ENCODE results near the gene SRP68.
"Not testable (repeated sequence)": the region's sequence is repeated elsewhere in the genome, so short reads cannot be mapped to it uniquely, and the experiment has no call there.

Gene SRP68

GRCh38 chr17:76050538-76051467 lies 21.5 kb downstream of the SRP68 start:
- Histone ChIP-seq H3K4me1 (ENCODE audit: control insufficient read depth, insufficient read depth, low read length) (0 out of 2 replicates have a peak, but pooled peaks cover 5% of the 10 kb centered on the region), H3K9ac (ENCODE audit: low read depth, low read length) (no peak overlapping the region), H3K27me3 (ENCODE audit: control insufficient read depth, insufficient read depth, low read length) (no peaks in the 10 kb centered on the region), H3K4me3 (ENCODE audit: low read depth, low read length) (no peak overlapping the region), H3K9me3 (ENCODE audit: control insufficient read depth, insufficient read depth, low read length) (no peaks in the 10 kb centered on the region), H3K27ac (ENCODE audit: low read depth, low read length) (no peak overlapping the region), H3K36me3 (ENCODE audit: control insufficient read depth, insufficient read depth, low read length) (peaks cover 87% of the 10 kb centered on the region)

GRCh38 chr17:76049836-76050537 lies 22.3 kb downstream of the SRP68 start:
- Histone ChIP-seq H3K27me3 (ENCODE audit: control insufficient read depth, insufficient read depth, low read length) (no peaks in the 10 kb centered on the region), H3K27ac (ENCODE audit: low read depth, low read length) (no peak overlapping the region), H3K4me1 (ENCODE audit: control insufficient read depth, insufficient read depth, low read length) (0 out of 2 replicates have a peak, but pooled peaks cover 5% of the 10 kb centered on the region), H3K36me3 (ENCODE audit: control insufficient read depth, insufficient read depth, low read length) (peaks cover 88% of the 10 kb centered on the region), H3K9me3 (ENCODE audit: control insufficient read depth, insufficient read depth, low read length) (no peaks in the 10 kb centered on the region), H3K9ac (ENCODE audit: low read depth, low read length) (no peak overlapping the region), H3K4me3 (ENCODE audit: low read depth, low read length) (no peak overlapping the region)

GRCh38 chr17:76049239-76049638 lies 23.1 kb downstream of the SRP68 start:
- H3K27ac ChIP-seq (ENCODE audit: low read depth, low read length): no peak overlapping the region

GRCh38 chr17:76048711-76049110 lies 23.6 kb downstream of the SRP68 start:
- Histone ChIP-seq H3K4me3 (ENCODE audit: low read depth, low read length) (no peak overlapping the region), H3K36me3 (ENCODE audit: control insufficient read depth, insufficient read depth, low read length) (peaks cover 90% of the 10 kb centered on the region), H3K9ac (ENCODE audit: low read depth, low read length) (no peak overlapping the region), H3K9me3 (ENCODE audit: control insufficient read depth, insufficient read depth, low read length) (no peaks in the 10 kb centered on the region), H3K27me3 (ENCODE audit: control insufficient read depth, insufficient read depth, low read length) (no peaks in the 10 kb centered on the region), H3K4me1 (ENCODE audit: control insufficient read depth, insufficient read depth, low read length) (0 out of 2 replicates have a peak, but pooled peaks cover 5% of the 10 kb centered on the region), H3K27ac (ENCODE audit: low read depth, low read length) (no peak overlapping the region)

More at GRCh38 chr17:76049239-76049638, 23.1 kb downstream of the SRP68 start:
- H3K4me1 ChIP-seq (ENCODE audit: control insufficient read depth, insufficient read depth, low read length): 0 out of 2 replicates have a peak, but pooled peaks cover 5% of the 10 kb centered on the region
- H3K36me3 ChIP-seq (ENCODE audit: control insufficient read depth, insufficient read depth, low read length): peaks cover 90% of the 10 kb centered on the region
- H3K9me3 ChIP-seq (ENCODE audit: control insufficient read depth, insufficient read depth, low read length): no peaks in the 10 kb centered on the region
- H3K4me3 ChIP-seq (ENCODE audit: low read depth, low read length): no peak overlapping the region
- H3K9ac ChIP-seq (ENCODE audit: low read depth, low read length): no peak overlapping the region
- no peaks in the 10 kb centered on the region for H3K27me3 ChIP-seq (ENCODE audit: control insufficient read depth, insufficient read depth, low read length)

GRCh38 chr17:76048025-76048605 lies 24.2 kb downstream of the SRP68 start:
- H3K9ac ChIP-seq (ENCODE audit: low read depth, low read length): no peak overlapping the region
- H3K36me3 ChIP-seq (ENCODE audit: control insufficient read depth, insufficient read depth, low read length): peaks cover 92% of the 10 kb centered on the region
- no peak overlapping the region for H3K27ac ChIP-seq (ENCODE audit: low read depth, low read length)
- H3K9me3 ChIP-seq (ENCODE audit: control insufficient read depth, insufficient read depth, low read length): no peaks in the 10 kb centered on the region
- H3K27me3 ChIP-seq (ENCODE audit: control insufficient read depth, insufficient read depth, low read length): no peaks in the 10 kb centered on the region
- no peak overlapping the region for H3K4me3 ChIP-seq (ENCODE audit: low read depth, low read length)
- H3K4me1 ChIP-seq (ENCODE audit: control insufficient read depth, insufficient read depth, low read length): 0 out of 2 replicates have a peak, but pooled peaks cover 5% of the 10 kb centered on the region

GRCh38 chr17:76046064-76046463 lies 26.3 kb downstream of the SRP68 start:
- Histone ChIP-seq H3K27me3 (ENCODE audit: control insufficient read depth, insufficient read depth, low read length) (no peaks in the 10 kb centered on the region), H3K36me3 (ENCODE audit: control insufficient read depth, insufficient read depth, low read length) (peaks cover 95% of the 10 kb centered on the region), H3K9me3 (ENCODE audit: control insufficient read depth, insufficient read depth, low read length) (no peaks in the 10 kb centered on the region), H3K9ac (ENCODE audit: low read depth, low read length) (no peak overlapping the region), H3K4me3 (ENCODE audit: low read depth, low read length) (no peak overlapping the region), H3K4me1 (ENCODE audit: control insufficient read depth, insufficient read depth, low read length) (peaks cover 8% of the 10 kb centered on the region; the same call in 1 of the 2 replicates), H3K27ac (ENCODE audit: low read depth, low read length) (no peak overlapping the region)

GRCh38 chr17:76044475-76045007 lies 27.8 kb downstream of the SRP68 start:
- H3K4me3 ChIP-seq (ENCODE audit: low read depth, low read length); H3K27ac ChIP-seq (ENCODE audit: low read depth, low read length); H3K27me3 ChIP-seq (ENCODE audit: control insufficient read depth, insufficient read depth, low read length); H3K9me3 ChIP-seq (ENCODE audit: control insufficient read depth, insufficient read depth, low read length); H3K9ac ChIP-seq (ENCODE audit: low read depth, low read length): not testable (repeated sequence)
- Histone ChIP-seq H3K36me3 (ENCODE audit: control insufficient read depth, insufficient read depth, low read length) (peaks cover 95% of the 10 kb centered on the region), H3K4me1 (ENCODE audit: control insufficient read depth, insufficient read depth, low read length) (peaks cover 22% of the 10 kb centered on the region)

GRCh38 chr17:76042868-76043267 lies 29.4 kb downstream of the SRP68 start:
- H3K9ac ChIP-seq (ENCODE audit: low read depth, low read length); H3K27ac ChIP-seq (ENCODE audit: low read depth, low read length); H3K4me3 ChIP-seq (ENCODE audit: low read depth, low read length); H3K9me3 ChIP-seq (ENCODE audit: control insufficient read depth, insufficient read depth, low read length); H3K27me3 ChIP-seq (ENCODE audit: control insufficient read depth, insufficient read depth, low read length): not testable (repeated sequence)
- Histone ChIP-seq H3K4me1 (ENCODE audit: control insufficient read depth, insufficient read depth, low read length) (peaks cover 18% of the 10 kb centered on the region), H3K36me3 (ENCODE audit: control insufficient read depth, insufficient read depth, low read length) (peaks cover 92% of the 10 kb centered on the region)

GRCh38 chr17:76040376-76040775 lies 31.9 kb downstream of the SRP68 start:
- Histone ChIP-seq H3K27ac (ENCODE audit: low read depth, low read length) (peak overlapping the region; percentile 90), H3K4me1 (ENCODE audit: control insufficient read depth, insufficient read depth, low read length) (peaks cover 25% of the 10 kb centered on the region), H3K9ac (ENCODE audit: low read depth, low read length) (no peak overlapping the region), H3K36me3 (ENCODE audit: control insufficient read depth, insufficient read depth, low read length) (peaks cover 74% of the 10 kb centered on the region), H3K9me3 (ENCODE audit: control insufficient read depth, insufficient read depth, low read length) (no peaks in the 10 kb centered on the region), H3K4me3 (ENCODE audit: low read depth, low read length) (no peak overlapping the region), H3K27me3 (ENCODE audit: control insufficient read depth, insufficient read depth, low read length) (no peaks in the 10 kb centered on the region)

- Histone ChIP-seq H3K9me3 (ENCODE audit: control insufficient read depth, insufficient read depth, low read length) (no peaks in the 10 kb centered on the region), H3K4me1 (ENCODE audit: control insufficient read depth, insufficient read depth, low read length) (peaks cover 25% of the 10 kb centered on the region), H3K27ac (ENCODE audit: low read depth, low read length) (peak overlapping the region; percentile 90), H3K4me3 (ENCODE audit: low read depth, low read length) (no peak overlapping the region), H3K36me3 (ENCODE audit: control insufficient read depth, insufficient read depth, low read length) (peaks cover 61% of the 10 kb centered on the region), H3K27me3 (ENCODE audit: control insufficient read depth, insufficient read depth, low read length) (no peaks in the 10 kb centered on the region), H3K9ac (ENCODE audit: low read depth, low read length) (no peak overlapping the region)
Measured at GRCh38 chr17:76039121-76039520, 33.2 kb downstream of the SRP68 start.

All from HUES48 (cell line).